Activated CD4-positive, alpha-beta T cell treated with anti-CD3 and anti-CD28 coated beads for 24 hours (primary cell): Measurements from ENCODE around the gene SCAP.

Experiments
- DNase-seq, 2 donors: peaks; one replicate each; pipeline ENCODE4 v3.0.0-alpha.2; 2020; ENCODE audit warnings: low read depth in 2 of 2

SCAP gene

GRCh38 chr3:47366833-47367232, 108.9 kb downstream of the SCAP start:
- DNase-seq = no peak

GRCh38 chr3:47365213-47366153, 110.3 kb downstream of the SCAP start:
- DNase-seq = no peak
